Measurements from ENCODE around the gene DYSF. TPM values are rescaled to one million over a fixed set of nuclear protein-coding genes. Genes with fewer than 3 reads are reported as not detected.

The DYSF gene
- total RNA-seq, 1 experiment from 2014 or later: 5.5 TPM

GRCh38 chr2:71563872-71564271 lies 110.5 kb downstream of the DYSF start:
- Histone ChIP-seq H3K14ac (ENCODE audit: insufficient read depth, low read length) (no peak overlapping the region), H2BK15ac (ENCODE audit: low read depth, low read length) (no peak overlapping the region), H3K27me3 (ENCODE audit: insufficient read depth, low read length) (no peaks in the 10 kb centered on the region), H3K79me1 (ENCODE audit: insufficient read depth, low read depth, low read length, poor library complexity, severe bottlenecking) (no peaks in the 10 kb centered on the region), H3K4me2 (ENCODE audit: insufficient read depth, insufficient read length, low read length) (no peak overlapping the region), H3K18ac (ENCODE audit: insufficient read length, low read depth, low read length) (no peak overlapping the region), H3T11ph (ENCODE audit: low read length) (no peak overlapping the region), H4K5ac (ENCODE audit: insufficient read length, low read depth, low read length) (no peak overlapping the region), H4K20me1 (ENCODE audit: control insufficient read depth, insufficient read depth, insufficient read length) (no peaks in the 10 kb centered on the region), H2BK20ac (ENCODE audit: low read depth, low read length, poor library complexity, severe bottlenecking) (no peak overlapping the region), H3K27ac (ENCODE audit: insufficient read length, low read depth, low read length) (no peak overlapping the region), H3K4me1 (ENCODE audit: insufficient read depth, low read length) (no peaks in the 10 kb centered on the region), H2BK12ac (ENCODE audit: insufficient read length, low read depth, low read length) (no peak overlapping the region), H3K23ac (ENCODE audit: insufficient read length, low read depth, low read length) (no peak overlapping the region), H3K9me3 (ENCODE audit: control insufficient read depth, low read depth, low read length) (no peaks in the 10 kb centered on the region), H2BK120ac (ENCODE audit: low read depth, low read length, poor library complexity, severe bottlenecking) (no peak overlapping the region), H3K56ac (ENCODE audit: insufficient read length, low read depth, low read length) (no peak overlapping the region), H3K23me2 (ENCODE audit: insufficient read length, low read depth, low read length, poor library complexity, severe bottlenecking) (no peaks in the 10 kb centered on the region), H2AFZ (ENCODE audit: low read length) (no peak overlapping the region), H3K79me2 (ENCODE audit: insufficient read depth, low read length) (no peaks in the 10 kb centered on the region), H2BK5ac (ENCODE audit: insufficient read length, low read length) (no peak overlapping the region), H3K9ac (ENCODE audit: extremely low read depth, insufficient read length, low read length) (no peak overlapping the region), H4K91ac (ENCODE audit: insufficient read length, low read depth, low read length) (no peak overlapping the region), H2AK5ac (ENCODE audit: insufficient read length, low read length) (no peak overlapping the region), H3K4ac (ENCODE audit: low read depth, low read length) (no peak overlapping the region), H4K8ac (replicated peaks; ENCODE audit: insufficient read length, low read depth, low read length) (no peak overlapping the region)
- TF ChIP-seq CTCF (conservative IDR thresholded peaks at IDR 0.05): no peak
- H3K36me3 Mint-ChIP-seq (ENCODE audit: insufficient read depth in 1 of 3, low read depth in 3 of 3): no peaks in the 10 kb centered on the region
- H3K27ac Mint-ChIP-seq: no peak overlapping the region; a peak in 1 of 7 replicates
- peaks cover 7 to 21% of the 10 kb centered on the region in 2 experiments; a peak in 3 of 4 replicates for H3K4me1 Mint-ChIP-seq
- H3K9me3 Mint-ChIP-seq: no peaks in the 10 kb centered on the region
- no peaks in the 10 kb centered on the region for H3K27me3 Mint-ChIP-seq (ENCODE audit: low read depth)
- no peak for DNase-seq
- no CpG with 5 or more reads among the region's 11 CpGs for WGBS (ENCODE audit: extremely low coverage, insufficient read length, low lambda C conversion rate)
- H3K4me3 Mint-ChIP-seq: no peak overlapping the region

Data from H9 (cell line).